Islet of Langerhans (tissue), 1 donor: ENCODE measurements around the gene PDGFC.

Source experiments
- FAIRE-seq: peaks from one replicate; lab custom pipeline; 2011; peaks lifted over from hg19 to GRCh38; lab: Jason Lieb, UNC

PDGFC gene

DNA sequence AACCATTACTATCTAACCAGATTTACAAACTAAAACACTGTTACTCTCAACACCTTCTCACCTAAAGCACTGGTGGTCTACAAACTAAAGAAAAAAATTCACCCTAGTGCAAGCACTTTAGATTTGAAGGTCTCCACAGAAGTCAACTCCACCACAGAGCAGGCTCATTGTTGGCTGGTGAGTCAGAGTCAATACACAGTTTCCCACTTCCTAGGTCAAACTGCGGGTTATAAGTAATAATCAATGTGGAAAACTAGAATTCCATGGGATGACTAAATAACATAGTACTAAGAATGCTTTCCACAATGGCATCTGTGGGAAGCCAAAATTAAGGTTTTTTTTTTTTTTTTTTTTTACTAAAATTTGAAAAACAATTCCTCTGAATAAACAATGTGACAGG, 191.8 kb downstream of the PDGFC start:
- no peak for FAIRE-seq

DNA sequence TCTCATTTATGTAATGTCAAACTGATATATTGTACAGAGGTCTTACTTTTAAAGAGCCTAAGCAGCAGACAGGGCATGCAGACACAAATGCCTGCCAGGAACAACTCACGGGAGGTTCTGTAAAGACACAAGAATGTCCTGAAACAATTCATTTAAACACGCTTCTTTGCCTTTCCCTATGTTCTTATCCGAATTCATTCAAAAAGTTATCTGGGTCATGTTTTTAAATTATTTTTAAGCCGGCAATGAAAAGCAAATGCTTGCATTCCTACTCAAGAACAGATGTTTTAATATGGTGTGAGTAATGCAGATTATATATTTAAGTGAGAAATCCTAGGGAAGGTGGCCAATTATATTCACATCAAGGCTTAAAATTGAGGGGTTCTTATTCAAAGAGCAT, 192.6 kb downstream of the PDGFC start:
- FAIRE-seq: no peak

DNA sequence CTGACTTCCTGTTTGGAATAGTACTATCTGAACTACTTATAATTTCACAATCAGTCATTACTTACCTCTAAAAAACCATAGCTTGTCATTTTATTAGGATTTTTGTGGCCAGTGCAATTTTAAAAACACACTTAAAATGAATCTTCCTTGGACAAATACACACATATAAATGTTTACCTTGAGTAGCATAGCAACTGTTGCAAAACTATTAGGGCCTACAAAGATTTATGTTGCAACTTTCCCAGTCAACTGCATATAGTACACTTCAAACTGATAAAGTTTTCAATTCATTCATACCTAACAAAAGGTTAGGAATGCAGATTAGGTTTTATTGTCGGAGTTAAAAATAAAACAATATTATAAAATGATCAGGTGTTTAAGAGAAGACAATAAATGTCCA, 193.0 kb downstream of the PDGFC start:
- FAIRE-seq: no peak

DNA sequence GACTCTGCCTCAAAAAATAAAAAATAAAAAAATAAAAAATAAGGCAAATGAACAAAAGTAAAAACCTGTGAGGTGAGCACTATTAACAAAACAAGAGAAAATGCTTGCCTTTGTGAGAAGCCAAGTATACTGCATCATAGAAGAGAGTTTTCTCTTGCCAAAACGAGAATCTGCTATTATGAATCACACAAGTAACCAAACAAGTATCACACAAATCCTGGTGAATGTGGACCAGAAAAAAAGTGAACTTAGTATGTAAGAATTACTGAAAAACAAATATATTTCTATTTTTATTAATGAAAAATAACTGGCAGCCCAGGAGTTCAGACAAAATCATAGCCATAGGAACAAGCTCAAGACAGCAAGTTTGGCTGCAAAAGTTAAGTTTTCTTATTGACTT, 193.5 kb downstream of the PDGFC start:
- FAIRE-seq: no peak

DNA sequence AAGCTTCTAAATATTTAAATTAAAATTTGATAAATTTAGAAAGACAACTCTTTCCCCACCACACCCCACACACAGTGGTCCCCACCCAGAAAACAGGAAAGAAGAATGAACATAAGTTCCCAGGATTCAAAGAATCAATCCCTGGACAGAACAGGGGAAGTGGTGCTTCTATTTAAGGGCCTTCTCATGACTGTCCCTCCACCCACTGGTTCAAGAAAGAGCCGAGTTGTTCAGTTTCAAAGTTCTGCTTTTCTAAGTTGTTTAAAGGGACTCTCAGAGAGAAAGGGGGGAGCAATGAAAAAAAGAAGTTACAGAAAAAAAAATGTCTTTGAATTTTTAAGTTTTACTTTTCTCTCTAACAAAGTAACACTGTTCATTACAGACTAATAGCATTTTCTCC, 195.8 kb downstream of the PDGFC start:
- FAIRE-seq: no peak

DNA sequence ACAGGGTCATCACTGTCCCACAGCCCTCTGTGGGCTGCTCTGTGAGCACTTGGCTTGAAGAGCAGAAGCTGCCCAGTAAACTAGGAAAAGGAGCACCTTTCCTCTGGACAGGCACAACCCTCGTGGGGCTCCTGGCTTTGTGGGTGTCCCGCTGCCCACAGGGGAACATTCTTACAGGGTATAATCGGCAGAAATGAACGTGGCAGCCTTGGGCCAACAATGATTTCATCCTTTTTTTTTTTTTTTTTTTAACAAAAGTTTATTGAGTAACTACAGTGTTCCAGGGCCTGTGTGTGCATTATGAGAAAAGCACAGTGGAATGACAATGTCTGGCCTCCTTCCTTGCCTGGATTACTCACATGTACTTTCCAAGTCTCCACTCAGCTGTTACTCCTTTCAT, 197.2 kb downstream of the PDGFC start:
- FAIRE-seq: no peak

DNA sequence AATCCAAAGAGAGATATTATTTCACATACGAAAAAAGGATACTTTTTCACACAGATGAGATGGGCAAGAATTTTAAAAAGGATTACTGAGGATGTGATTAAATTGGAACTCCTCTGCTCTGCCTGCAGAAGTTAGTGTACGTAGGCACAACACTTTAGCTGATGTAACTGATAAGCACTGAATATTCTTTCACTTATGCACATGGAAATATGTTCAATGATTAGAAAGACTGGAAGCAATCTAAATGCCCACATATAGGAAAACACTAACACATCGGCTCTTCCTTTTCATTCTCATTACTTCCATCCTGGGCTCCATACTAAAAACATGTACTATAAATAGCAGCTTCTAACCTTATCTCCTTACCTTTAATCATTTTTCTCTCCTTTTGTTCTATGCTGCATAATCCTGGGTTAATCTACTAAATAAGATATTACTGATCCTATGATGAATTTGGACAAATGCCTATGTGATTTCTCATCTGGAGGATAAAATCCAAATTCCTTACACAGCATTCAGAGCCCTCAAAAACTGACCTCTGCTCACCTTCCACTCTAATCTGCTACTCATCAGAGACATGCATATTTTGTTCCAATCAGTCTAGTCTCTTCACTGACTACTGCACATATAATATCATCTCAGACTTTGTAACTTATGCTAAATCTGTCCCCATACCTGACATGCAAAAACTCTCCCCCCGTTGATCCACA, 197.8 kb downstream of the PDGFC start:
- no peak for FAIRE-seq

DNA sequence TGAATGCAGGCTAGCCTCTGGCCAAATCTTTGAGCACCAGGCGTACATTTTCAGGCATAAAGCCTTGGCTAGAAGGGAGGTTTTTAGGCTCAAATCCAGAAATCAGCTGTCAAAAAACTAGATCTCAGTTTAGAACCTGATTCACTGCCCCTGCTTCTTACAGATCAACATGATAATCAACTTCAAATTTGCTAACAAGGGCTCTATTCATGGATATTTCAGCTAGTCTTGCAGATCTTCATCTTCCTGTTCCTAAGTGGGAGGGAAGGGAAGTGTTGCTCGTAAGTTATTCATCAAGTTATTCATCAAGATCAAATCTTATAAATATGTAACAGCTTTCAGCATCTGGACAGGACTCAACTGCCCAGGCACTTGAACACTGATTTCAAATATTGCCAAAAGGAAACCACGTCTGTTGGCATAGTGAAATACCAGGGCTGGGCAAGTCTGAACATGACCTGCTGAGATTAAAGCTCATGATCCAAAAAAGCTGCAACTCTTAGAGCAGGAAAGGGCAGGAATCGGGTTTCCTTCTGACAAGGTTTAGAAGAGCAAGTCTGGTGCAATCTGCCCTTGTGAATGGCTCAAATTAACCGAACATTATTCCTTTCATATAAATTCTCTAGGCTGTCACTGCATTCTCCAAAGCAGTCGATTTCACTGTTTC, 200.3 kb downstream of the PDGFC start:
- no peak for FAIRE-seq

DNA sequence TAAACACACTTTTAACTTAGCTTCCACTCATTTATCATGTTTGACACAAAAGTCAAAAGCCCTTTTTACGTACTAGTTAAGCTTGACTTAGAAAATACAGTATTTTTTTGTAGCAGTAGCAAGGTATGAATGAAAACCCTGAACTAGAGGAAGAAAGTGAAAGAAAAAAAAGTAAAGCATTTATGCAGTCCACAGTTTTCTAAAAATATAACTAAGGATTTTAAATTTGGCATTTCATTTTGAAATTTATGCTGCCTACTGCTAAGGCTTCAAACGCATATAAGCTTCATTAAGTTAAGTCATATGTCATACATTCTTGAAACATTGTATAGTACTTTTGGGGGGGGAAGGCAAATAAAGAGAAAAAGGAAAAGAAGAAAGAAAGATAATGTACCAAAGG, 201.5 kb downstream of the PDGFC start:
- no peak for FAIRE-seq

DNA sequence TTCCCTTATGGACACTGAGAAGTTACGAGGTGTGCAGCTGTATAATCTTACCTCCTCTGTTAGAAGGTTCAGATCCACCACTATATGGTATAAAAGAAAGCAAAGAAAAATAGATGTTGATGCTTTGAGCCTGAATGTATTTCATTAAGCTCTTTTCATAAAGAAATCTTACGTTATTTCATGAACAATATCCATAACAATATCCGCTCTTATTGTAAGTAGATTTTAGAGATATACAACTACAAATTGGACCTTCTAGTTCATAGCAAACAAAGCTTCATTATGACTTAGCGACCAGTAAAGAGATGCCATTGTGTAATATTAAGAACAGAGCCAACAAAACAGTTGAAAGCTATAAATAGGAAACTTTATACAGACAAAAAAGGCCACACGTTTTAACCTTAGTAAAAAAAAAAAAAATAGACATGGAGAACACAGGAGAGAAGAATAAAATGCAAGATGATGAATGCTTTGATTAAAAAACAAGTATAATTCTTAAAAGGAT, 203.6 kb downstream of the PDGFC start:
- no peak for FAIRE-seq

DNA sequence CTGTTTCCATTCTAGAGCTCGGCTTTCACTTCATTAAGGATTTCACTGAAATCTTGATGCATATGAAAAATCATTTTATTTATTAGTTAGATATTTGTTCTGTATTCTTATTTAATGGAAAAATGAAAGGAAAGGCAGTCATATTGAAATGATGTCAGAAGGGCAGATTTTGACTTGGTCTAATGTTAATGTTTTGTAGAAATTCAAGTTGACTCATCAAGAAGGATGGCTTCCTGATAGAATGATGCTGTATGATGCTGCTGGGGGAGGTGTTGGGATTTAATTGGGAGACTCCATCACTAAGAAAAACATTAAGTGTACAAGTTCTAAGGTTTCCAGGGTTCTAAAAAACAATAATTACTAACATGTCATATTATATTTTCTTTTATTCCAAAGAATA, 204.8 kb downstream of the PDGFC start:
- FAIRE-seq: no peak

DNA sequence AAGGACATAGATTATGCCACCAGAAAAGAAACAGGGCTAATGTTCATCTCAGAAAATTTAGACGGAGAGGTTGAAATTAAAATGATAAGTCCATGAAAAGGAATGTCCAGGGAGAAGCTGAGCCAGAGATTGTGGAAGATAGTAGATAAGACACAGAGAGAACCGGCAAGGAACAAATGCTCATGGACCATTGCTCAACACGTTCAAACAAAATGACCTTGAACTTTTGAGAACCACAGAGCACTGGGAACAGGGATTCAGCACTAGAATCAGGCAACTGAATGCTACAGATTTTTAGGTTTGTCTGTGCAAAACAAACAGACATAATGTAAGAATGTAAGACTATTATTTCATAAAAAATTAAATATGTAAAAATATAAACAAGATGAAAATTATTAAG, 206.3 kb downstream of the PDGFC start:
- no peak for FAIRE-seq

DNA sequence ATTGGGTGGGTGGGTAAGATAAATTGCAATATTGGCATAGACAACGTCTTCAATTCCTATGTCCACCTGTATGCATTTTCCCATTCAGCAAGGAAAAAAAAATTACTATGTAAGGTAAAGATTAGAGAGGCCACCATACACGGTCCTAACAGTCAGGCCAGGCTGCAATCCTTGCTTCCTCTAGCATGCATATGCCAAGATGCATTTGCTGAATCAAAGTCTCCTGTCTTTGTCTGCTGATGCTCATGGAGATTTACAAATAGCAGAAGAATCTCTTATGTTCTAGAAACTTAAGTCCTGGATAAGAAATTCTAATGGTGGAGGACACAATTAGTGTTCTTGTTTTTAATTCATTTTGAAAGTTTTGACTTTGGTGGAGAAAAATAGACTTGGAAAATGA, 206.8 kb downstream of the PDGFC start:
- no peak for FAIRE-seq

DNA sequence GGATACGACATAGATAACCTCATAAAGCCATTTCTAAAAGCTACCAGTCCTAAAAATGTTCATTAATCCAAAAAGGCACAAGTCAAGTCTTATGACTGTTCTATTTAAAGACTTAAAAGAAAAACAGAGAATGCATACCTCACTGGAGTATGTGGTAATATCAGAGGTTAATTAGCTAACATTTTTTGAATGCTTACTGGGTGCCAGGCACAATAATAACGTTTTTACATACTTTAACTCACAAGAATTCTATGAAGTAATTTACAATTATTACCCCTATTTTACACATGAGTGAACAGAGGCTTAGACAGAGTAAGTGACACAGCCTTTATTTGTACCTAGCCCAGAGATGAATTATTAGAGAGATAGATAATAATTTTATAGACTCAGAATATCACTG, 207.5 kb downstream of the PDGFC start:
- peak; percentile 69 for FAIRE-seq

DNA sequence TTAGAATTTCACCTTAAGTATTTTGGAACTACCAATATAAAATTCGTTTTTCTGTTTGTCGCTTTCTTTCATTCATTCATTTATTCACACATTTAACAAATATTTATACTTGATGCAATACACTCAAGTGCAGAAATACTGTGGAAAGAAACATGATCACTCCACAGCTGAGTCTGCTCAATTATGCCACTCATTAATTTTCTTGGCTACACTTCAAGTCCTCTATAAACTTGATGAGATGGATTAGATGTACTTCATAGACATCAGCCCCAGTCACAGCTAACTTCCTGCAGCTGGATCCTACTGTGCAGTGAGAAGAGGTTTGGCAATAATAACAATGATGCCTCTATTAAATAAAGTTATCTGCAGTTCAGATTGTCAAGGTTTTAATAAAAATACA, 208.1 kb downstream of the PDGFC start:
- FAIRE-seq: no peak

DNA sequence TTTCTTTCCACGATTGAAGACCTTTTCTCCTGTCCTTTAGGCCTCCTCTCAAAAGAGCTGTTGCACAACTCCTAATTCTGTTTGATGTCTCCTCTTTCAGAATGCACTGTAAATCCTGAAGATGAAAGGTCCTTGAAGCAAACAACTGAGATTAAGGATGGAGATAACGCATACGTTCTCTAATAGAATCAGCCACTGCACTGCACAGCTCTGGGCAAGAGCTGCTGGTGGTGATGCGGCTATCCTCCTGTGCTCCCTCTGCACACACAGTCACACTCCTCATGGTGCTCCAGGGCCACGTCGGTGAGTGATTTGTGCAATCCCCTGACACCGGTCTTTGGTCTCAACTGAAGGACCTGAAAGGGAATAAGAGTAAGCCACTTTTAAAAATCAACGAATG, 208.7 kb downstream of the PDGFC start:
- no peak for FAIRE-seq

DNA sequence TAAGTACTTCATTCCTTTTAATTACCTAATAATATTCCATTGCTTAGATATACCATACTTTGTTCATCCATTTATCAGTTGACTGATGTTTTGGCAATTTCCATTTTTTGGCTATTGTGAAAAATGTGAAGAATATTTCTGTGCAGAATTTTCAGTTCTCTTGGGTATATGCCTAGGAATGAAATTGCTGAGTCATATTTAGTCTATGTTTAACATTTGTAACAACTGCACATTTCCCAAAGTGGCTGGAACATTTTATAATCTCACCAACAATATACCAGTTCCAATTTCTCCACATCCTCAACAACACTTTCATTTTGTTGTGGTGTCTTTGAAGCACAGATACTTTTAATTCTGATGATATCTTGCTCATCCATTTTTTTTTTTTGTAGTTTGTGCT, 215.5 kb downstream of the PDGFC start:
- FAIRE-seq: no peak

DNA sequence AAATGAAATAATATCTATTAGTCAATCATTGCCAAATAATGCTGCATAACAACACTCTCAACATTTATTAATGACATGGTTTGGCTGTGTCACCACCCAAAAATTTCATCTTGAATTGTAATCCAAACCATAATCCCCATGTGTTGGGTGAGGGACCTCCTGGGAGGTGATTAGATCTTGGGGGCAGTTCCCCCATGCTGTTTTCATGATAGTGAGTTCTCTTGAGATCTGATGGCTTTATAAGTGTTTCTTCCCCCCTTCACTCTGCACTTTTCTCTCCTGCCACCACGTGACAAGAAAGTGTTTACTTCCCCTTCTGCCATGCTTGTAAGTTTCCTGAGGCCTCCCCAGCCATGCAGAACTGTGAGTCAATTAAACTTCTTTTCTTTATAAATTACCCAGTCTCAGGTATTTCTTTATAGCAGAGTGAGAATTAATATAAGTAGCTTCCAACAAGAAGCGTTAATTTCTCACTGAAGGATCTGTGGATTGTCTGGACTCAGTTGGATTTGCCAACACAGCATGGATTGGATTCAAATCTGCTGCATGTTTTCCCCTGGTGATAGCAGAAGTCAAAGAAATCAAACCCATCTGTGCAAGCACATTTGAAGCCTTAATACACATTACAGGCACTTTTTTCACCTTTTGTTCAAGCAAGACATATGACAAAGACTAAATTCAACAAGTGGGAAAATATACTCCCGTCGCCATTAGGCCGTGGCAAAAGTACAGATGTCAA, 216.6 kb downstream of the PDGFC start:
- no peak for FAIRE-seq

DNA sequence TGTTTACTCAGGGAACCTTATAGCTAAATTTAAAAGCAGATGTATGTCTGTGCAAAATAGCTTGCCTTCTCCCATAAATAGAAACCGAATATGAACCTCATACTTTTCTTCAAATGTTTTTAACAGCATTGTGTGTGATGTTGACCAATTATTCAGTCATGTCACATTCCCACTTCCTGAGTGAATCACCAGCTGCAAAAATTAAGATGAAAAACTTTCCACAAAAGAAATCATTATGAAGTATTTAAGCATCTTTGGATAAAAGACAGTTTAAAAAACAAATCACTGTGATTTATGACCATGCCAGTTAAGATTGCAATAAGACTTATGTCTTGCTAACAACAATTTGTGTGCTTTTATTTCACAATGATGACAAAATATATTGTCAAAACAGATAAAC, 220.1 kb downstream of the PDGFC start:
- no peak for FAIRE-seq

DNA sequence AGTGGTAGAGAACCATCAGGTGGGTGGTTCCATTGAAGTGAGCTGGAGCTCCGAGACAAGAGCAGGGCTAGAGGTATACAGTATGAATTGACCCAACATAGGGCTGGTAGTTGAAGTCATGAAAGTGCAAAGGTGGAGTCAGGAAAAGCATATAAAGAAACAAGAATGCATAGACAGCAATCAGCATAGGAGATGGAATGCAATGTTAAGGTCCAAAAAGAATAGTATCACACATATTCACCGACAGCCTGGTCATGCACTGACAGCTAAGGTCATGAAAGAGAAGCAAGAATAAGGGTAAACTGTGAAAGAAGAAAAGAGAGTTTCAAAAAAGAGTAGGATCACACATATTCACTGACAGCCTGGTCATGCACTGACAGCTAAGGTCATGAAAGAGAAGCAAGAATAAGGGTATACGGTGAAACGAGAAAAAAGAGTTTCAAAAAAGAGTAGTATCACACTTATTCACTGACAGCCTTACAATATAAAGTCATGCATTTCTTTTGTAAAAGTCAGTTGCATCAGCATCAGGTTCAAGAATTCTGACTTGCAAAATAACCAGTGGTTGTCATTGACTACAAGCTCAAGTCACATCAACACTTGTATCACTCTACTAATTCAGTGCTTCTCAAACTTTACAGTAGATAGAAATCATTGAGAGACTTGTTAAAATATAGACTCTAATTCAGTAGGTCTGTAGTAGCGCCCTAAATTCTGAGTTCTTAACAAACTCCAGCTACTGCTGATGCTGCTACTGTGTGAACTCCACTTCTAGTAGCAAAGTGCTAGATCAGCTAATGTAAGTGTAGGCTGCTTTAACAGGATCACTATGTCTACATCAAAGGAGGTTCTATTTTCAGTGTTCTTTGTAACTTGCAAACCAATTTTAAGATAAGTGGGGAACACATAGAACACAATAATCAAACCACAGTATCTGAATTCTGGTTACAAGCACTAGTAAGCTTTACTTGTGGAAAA, 221.9 kb downstream of the PDGFC start:
- FAIRE-seq: no peak

DNA sequence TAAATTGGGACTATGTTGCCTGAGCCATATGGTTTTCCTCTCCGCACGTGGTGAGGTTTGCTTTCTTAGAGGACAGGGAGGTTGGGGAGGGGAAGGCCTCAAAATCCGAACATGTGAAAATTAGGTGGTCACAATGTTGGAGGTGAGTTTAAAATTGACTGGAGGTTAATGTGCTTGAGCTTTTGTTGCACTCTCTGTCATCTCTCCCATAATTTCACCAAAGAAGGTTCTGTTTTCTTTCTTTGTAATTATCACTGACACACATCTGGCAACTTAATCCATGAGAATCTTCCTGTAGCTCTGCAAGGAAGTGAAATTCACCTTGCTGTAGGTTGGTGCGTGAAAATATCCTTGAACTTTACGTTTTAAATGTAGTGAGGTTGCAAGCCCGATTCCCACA, 225.5 kb downstream of the PDGFC start:
- FAIRE-seq: no peak

DNA sequence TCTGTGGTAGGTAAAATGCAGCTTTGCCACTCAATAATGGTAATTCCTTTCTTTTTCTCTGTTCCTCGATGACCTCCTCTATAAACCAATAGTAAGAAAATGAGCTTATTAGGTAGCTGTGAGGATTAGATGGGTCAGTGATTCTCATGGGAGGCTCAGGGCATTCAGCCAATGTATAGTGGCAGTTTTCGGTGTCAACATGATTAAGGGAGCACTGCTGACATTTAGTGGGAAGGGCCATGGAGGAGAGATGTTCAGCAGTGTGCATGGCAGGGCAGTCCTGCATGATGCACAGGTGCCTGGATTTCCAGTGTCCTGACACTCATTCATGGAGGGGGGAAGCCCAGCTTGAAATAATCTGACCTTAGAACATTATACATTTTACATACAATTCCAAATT, 232.8 kb downstream of the PDGFC start:
- FAIRE-seq: no peak
